Aorta (tissue), 5 donors: Measurements from ENCODE around the gene HAUS3. TPM values are rescaled to one million over a fixed set of nuclear protein-coding genes. Genes with fewer than 3 reads are reported as not detected.
A peak's percentile ranks its signal among the peaks of the same experiment; 100 is the strongest.

Experiments used
- ATAC-seq: fragments of 200-7000 bp; cut with Tn5 transposase; one replicate; pipeline ENCODE4 v1.9.1; 2022; ENCODE audit warnings: moderate library complexity; ENCODE audit not compliant: low FRiP score
- DNase-seq, 2 donors: peaks; one replicate each; pipeline ENCODE4 v3.0.0-alpha.2; 2020
- H3K27ac ChIP-seq, 2 donors: one replicate each; pipeline ENCODE4 v1.5.1; 2013; ENCODE audit warnings: low read length in 2 of 2, mild to moderate bottlenecking in 2 of 2, moderate library complexity in 2 of 2, control low read depth in 1 of 2, inconsistent platforms in 1 of 2, low read depth in 1 of 2
- H3K27me3 ChIP-seq, 2 donors: one replicate each; pipeline ENCODE4 v1.6.1; 2013; ENCODE audit warnings: control low read depth in 1 of 2, low read length in 1 of 2, mild to moderate bottlenecking in 1 of 2, moderate library complexity in 1 of 2; ENCODE audit not compliant: insufficient read depth in 2 of 2, control insufficient read depth in 1 of 2
- H3K36me3 ChIP-seq, 2 donors: one replicate each; pipeline ENCODE4 v1.6.1; 2013; ENCODE audit warnings: control low read depth in 1 of 2, low read length in 1 of 2, mild to moderate bottlenecking in 1 of 2; ENCODE audit not compliant: insufficient read depth in 2 of 2, control insufficient read depth in 1 of 2
- H3K4me1 ChIP-seq, 2 donors: one replicate each; pipeline ENCODE4 v1.6.1; 2013; ENCODE audit warnings: low read length in 2 of 2, control low read depth in 1 of 2, mild to moderate bottlenecking in 1 of 2, moderate library complexity in 1 of 2; ENCODE audit not compliant: insufficient read depth in 2 of 2, control insufficient read depth in 1 of 2
- H3K4me3 ChIP-seq, 2 donors: one replicate each; pipeline ENCODE4 v1.5.1; 2013; ENCODE audit warnings: low read length in 2 of 2, control low read depth in 1 of 2, mild to moderate bottlenecking in 1 of 2
- H3K9me3 ChIP-seq: one replicate; pipeline ENCODE4 v1.6.1; 2013; ENCODE audit warnings: mild to moderate bottlenecking, low read length; ENCODE audit not compliant: control insufficient read depth
- WGBS, 2 donors: extraction: QIAGEN DNeasy Blood & Tissue Kit; methylation state at CpG; one replicate each; pipeline ENCODE4 v1.1.7; 2013; 5-methylcytosine and 5-hydroxymethylcytosine counted together
- intact Hi-C, 2 donors: fragments of 100-400 bp; cut with DNase I; formaldehyde crosslinking; loops; one replicate each; pipeline versions ENCODE4 v1.14.2 to v1.15.0; 2022
- polyA plus RNA-seq, 2 donors: library from polyadenylated mRNA; stranded (reverse); fragments of 200-250 nt; gene quantifications; one replicate each; pipeline ENCODE4 v1.2.3, GENCODE V29; 2013
- total RNA-seq, 2 donors: library from RNA; stranded (reverse); fragmentation: NEBNext Ultra II Directional; extraction: Animal tissue kit (Norgen Biotek cat#: 25700); gene quantifications; one replicate each; pipeline ENCODE4 v1.2.1, GENCODE V29; 2021
- donor health status: healthy with polysubstance abuse.
- donor health status: Bipolar disorder and iron deficiency.
- donor health status: DM: no; HTN: no; CAD: no.
- donor health status: DM: no; HTN: no; CAD: no.
- donor health status: DM: yes; HTN: yes; CAD: no.

HAUS3 gene
- total and polyA plus RNA-seq, 4 donors = 3.8 to 16.2 (median 10.1) TPM

- H3K27me3 ChIP-seq = no peaks in the 10 kb centered on the region
- peaks cover 0 to 11% of the 10 kb centered on the region in 2 donors for H3K36me3 ChIP-seq
- intact Hi-C loops = loop anchor here in 1 of 2 donors (10.0 kb wide), 1 partner anchor 214 kb away; the partner anchor contains the start of gene RNF4
- H3K4me1 ChIP-seq = no peaks in the 10 kb centered on the region
- ATAC-seq (no peak), DNase-seq (peak in 1 of 2 donors; percentile 69)
- no peak overlapping the region for H3K4me3 ChIP-seq
- 91 to 92% methylated on average over 24 to 25 of the region's 25 CpGs for WGBS, 2 donors
- no peak overlapping the region for H3K27ac ChIP-seq
- H3K9me3 ChIP-seq = no peaks in the 10 kb centered on the region
Measured at GRCh38 chr4:2251073-2251794, 9.3 kb upstream of the HAUS3 start.

GRCh38 chr4:2250357-2251072, 8.6 kb upstream of the HAUS3 start:
- Histone ChIP-seq H3K4me1 (no peaks in the 10 kb centered on the region), H3K4me3 (no peak overlapping the region), H3K9me3 (no peaks in the 10 kb centered on the region), H3K27me3 (no peaks in the 10 kb centered on the region), H3K27ac (no peak overlapping the region), H3K36me3 (peaks cover 0 to 11% of the 10 kb centered on the region in 2 donors)
- ATAC-seq (no peak), DNase-seq (peak in 1 of 2 donors; percentile 71)
- 88 to 89% methylated on average over 21 to 30 of the region's 30 CpGs for WGBS, 2 donors
- intact Hi-C loops = loop anchor here in 1 of 2 donors (10.0 kb wide), 1 partner anchor 214 kb away; the partner anchor contains the start of gene RNF4

- ATAC-seq (no peak), DNase-seq (peak in 1 of 2 donors; percentile 44)
- Histone ChIP-seq H3K36me3 (peaks cover 0 to 11% of the 10 kb centered on the region in 2 donors), H3K27me3 (no peaks in the 10 kb centered on the region), H3K27ac (no peak overlapping the region), H3K9me3 (no peaks in the 10 kb centered on the region), H3K4me1 (no peaks in the 10 kb centered on the region), H3K4me3 (no peak overlapping the region)
- WGBS, 2 donors = 81 to 86% methylated on average over 26 of the region's 26 CpGs
- intact Hi-C loops = loop anchor here (10.0 kb wide), 2 partner anchors 215 to 285 kb away; partner anchors contain the start of genes FAM193A (in 1 of the 2) and RNF4 (in 1 of the 2)
Measured at GRCh38 chr4:2249526-2250356, 7.8 kb upstream of the HAUS3 start.

- Histone ChIP-seq H3K36me3 (peaks cover 0 to 11% of the 10 kb centered on the region in 2 donors), H3K27me3 (no peaks in the 10 kb centered on the region), H3K27ac (no peak overlapping the region), H3K4me1 (no peaks in the 10 kb centered on the region), H3K4me3 (no peak overlapping the region), H3K9me3 (no peaks in the 10 kb centered on the region)
- intact Hi-C loops = loop anchor here in 1 of 2 donors (10.0 kb wide), 1 partner anchor 286 kb away; the partner anchor contains the start of gene FAM193A
- WGBS, 2 donors = 67 to 70% methylated on average over 10 of the region's 10 CpGs
- no peak for ATAC-seq
- peak in 1 of 2 donors; percentile 64 for DNase-seq
Measured at GRCh38 chr4:2248821-2249261, 6.9 kb upstream of the HAUS3 start.

GRCh38 chr4:2248044-2248780, 6.3 kb upstream of the HAUS3 start:
- Histone ChIP-seq H3K4me1 (no peaks in the 10 kb centered on the region), H3K36me3 (peaks cover 0 to 11% of the 10 kb centered on the region in 2 donors), H3K4me3 (no peak overlapping the region), H3K9me3 (no peaks in the 10 kb centered on the region), H3K27me3 (no peaks in the 10 kb centered on the region), H3K27ac (no peak overlapping the region)
- no peak for ATAC-seq
- intact Hi-C loops = loop anchor here in 1 of 2 donors (10.0 kb wide), 1 partner anchor 287 kb away; the partner anchor contains the start of gene FAM193A
- 73 to 75% methylated on average over 21 of the region's 21 CpGs for WGBS, 2 donors
- DNase-seq = peak in 1 of 2 donors; percentile 65

GRCh38 chr4:2247128-2248043, 5.5 kb upstream of the HAUS3 start:
- Histone ChIP-seq H3K9me3 (no peaks in the 10 kb centered on the region), H3K36me3 (peaks cover 0 to 11% of the 10 kb centered on the region in 2 donors), H3K27ac (no peak overlapping the region), H3K4me3 (no peak overlapping the region), H3K4me1 (no peaks in the 10 kb centered on the region), H3K27me3 (no peaks in the 10 kb centered on the region)
- DNase-seq (peak; percentile 43 to 70), ATAC-seq (no peak)
- intact Hi-C loops = loop anchor here in 1 of 2 donors (10.0 kb wide), 1 partner anchor 287 kb away; the partner anchor contains the start of gene FAM193A
- WGBS, 2 donors = 87 to 90% methylated on average over 40 to 42 of the region's 42 CpGs
